GM23338 (cell line): ENCODE measurements around the gene TMEM178B. TPM values are rescaled to one million over a fixed set of nuclear protein-coding genes. Genes with fewer than 3 reads are reported as not detected.

Experiments
- ATAC-seq: fragments of 200-7000 bp; cut with Tn5 transposase; 3 replicates; pipeline ENCODE4 v1.9.1; 2020
- DNase-seq: peaks from one replicate; pipeline ENCODE4 v3.0.0-alpha.2; 2015; ENCODE audit warnings: low spot score
- H2AFZ ChIP-seq: fragments of 200-600 bp; sonication (generic); 2 replicates; pipeline ENCODE4 v1.8.0; 2016; ENCODE audit warnings: antibody characterized with exemption, mild to moderate bottlenecking, moderate library complexity
- H3F3A ChIP-seq: fragments of 200-600 bp; sonication (generic); replicated peaks from 2 replicates; pipeline ENCODE4 v1.8.0; 2017; ENCODE audit warnings: antibody characterized with exemption, mixed run types, low read depth
- H3K27ac ChIP-seq: fragments of 200-600 bp; sonication (generic); 2 replicates; pipeline ENCODE4 v1.6.1; 2016; ENCODE audit warnings: low read depth
- H3K27me3 ChIP-seq: fragments of 200-600 bp; sonication (generic); 2 replicates; pipeline ENCODE4 v1.8.0; 2016; ENCODE audit warnings: mild to moderate bottlenecking, mixed run types, moderate library complexity; ENCODE audit not compliant: insufficient read depth
- H3K36me3 ChIP-seq: fragments of 200-600 bp; sonication (generic); 2 replicates; pipeline ENCODE4 v1.8.0; 2016; ENCODE audit warnings: mild to moderate bottlenecking; ENCODE audit not compliant: insufficient read depth
- H3K4me1 ChIP-seq: fragments of 200-600 bp; sonication (generic); 2 replicates; pipeline ENCODE4 v1.8.0; 2016; ENCODE audit warnings: mild to moderate bottlenecking, moderate library complexity; ENCODE audit not compliant: insufficient read depth
- H3K4me2 ChIP-seq: fragments of 200-600 bp; sonication (generic); 2 replicates; pipeline ENCODE4 v1.7.1; 2017; ENCODE audit warnings: mixed run types
- H3K4me3 ChIP-seq: fragments of 200-600 bp; sonication (generic); 2 replicates; pipeline ENCODE4 v1.6.1; 2016; ENCODE audit warnings: mixed run types
- H3K79me2 ChIP-seq: fragments of 200-600 bp; sonication (generic); replicated peaks from 2 replicates; pipeline ENCODE4 v1.8.0; 2017; ENCODE audit warnings: mild to moderate bottlenecking; ENCODE audit not compliant: insufficient read depth
- H3K9me2 ChIP-seq: fragments of 200-600 bp; sonication (generic); 2 replicates; pipeline ENCODE4 v1.8.0; 2017; ENCODE audit not compliant: insufficient read depth
- H4K20me1 ChIP-seq: fragments of 200-600 bp; sonication (generic); replicated peaks from 2 replicates; pipeline ENCODE4 v1.8.0; 2017; ENCODE audit warnings: mild to moderate bottlenecking; ENCODE audit not compliant: insufficient read depth
- H3K27ac Mint-ChIP-seq: 2 replicates; pipeline ENCODE4 v1.8.0; 2020; ENCODE audit warnings: inconsistent platforms, mild to moderate bottlenecking, moderate library complexity, mixed read lengths
- H3K27me3 Mint-ChIP-seq: 3 replicates; pipeline ENCODE4 v1.8.0; 2022; ENCODE audit warnings: low read depth, mild to moderate bottlenecking, moderate library complexity, mixed read lengths, inconsistent platforms; ENCODE audit not compliant: insufficient read depth, poor library complexity
- H3K36me3 Mint-ChIP-seq: 3 replicates; pipeline ENCODE4 v1.8.0; 2021; ENCODE audit warnings: low read depth, mild to moderate bottlenecking, inconsistent platforms, moderate library complexity, mixed read lengths
- H3K4me1 Mint-ChIP-seq: 3 replicates; pipeline ENCODE4 v1.8.0; 2020; ENCODE audit warnings: mild to moderate bottlenecking, inconsistent platforms, mixed read lengths
- H3K4me3 Mint-ChIP-seq: 3 replicates; pipeline ENCODE4 v1.8.0; 2021; ENCODE audit warnings: moderate library complexity, mild to moderate bottlenecking, inconsistent platforms, mixed read lengths
- H3K9me3 Mint-ChIP-seq: 3 replicates; pipeline ENCODE4 v1.8.0; 2020; ENCODE audit warnings: moderate library complexity, mild to moderate bottlenecking, inconsistent platforms, mixed read lengths
- CREB1 ChIP-seq: fragments of 250-450 bp; sonication (Bioruptor Pico); IDR thresholded peaks from 2 replicates; pipeline ENCODE4 v1.5.0; 2020; ENCODE audit warnings: low read depth, mild to moderate bottlenecking, moderate library complexity
- CTCF ChIP-seq, 2 experiments: fragments of 200-600 bp in 1 of 2; sonication (generic) in 1 of 2; conservative IDR thresholded peaks; 2 replicates each; pipeline versions ENCODE4 v1.5.1 to v1.6.1; 2016 to 2017; ENCODE audit warnings: antibody characterized with exemption in 2 of 2, low read depth in 2 of 2, mild to moderate bottlenecking in 2 of 2, moderate library complexity in 1 of 2
- EZH2phosphoT487 ChIP-seq: fragments of 200-600 bp; sonication (generic); IDR thresholded peaks from one replicate; pipeline ENCODE4 v1.8.1; 2018; ENCODE audit warnings: antibody characterized with exemption; ENCODE audit not compliant: unreplicated experiment
- JUNB ChIP-seq: IDR thresholded peaks from one replicate; pipeline ENCODE4 v1.6.1; 2016; ENCODE audit warnings: antibody characterized with exemption; ENCODE audit not compliant: unreplicated experiment
- POLR2AphosphoS5 ChIP-seq: IDR thresholded peaks from 2 replicates; pipeline ENCODE4 v1.6.1; 2016; ENCODE audit warnings: antibody characterized with exemption, low read depth
- STAT1 ChIP-seq: IDR thresholded peaks from one replicate; pipeline ENCODE4 v1.6.1; 2016; ENCODE audit warnings: antibody characterized with exemption; ENCODE audit not compliant: unreplicated experiment
- ZNF114 ChIP-seq: fragments of 250-450 bp; sonication (Bioruptor Pico); IDR thresholded peaks from 2 replicates; pipeline ENCODE4 v1.5.0; 2020; ENCODE audit warnings: mild to moderate bottlenecking, moderate library complexity
- ZNF331 ChIP-seq: fragments of 250-450 bp; sonication (Bioruptor Pico); IDR thresholded peaks from 2 replicates; pipeline ENCODE4 v1.5.0; 2020; ENCODE audit warnings: low read depth, mild to moderate bottlenecking, moderate library complexity
- polyA plus RNA-seq: library from polyadenylated mRNA; unstranded; fragments of >200 nt; fragmentation: Nextera tagmentation; extraction: Ambion mirVana; gene quantifications from 2 replicates; pipeline ENCODE4 v1.2.1, GENCODE V29; 2016
- total RNA-seq: library from RNA; depleted of rRNA; stranded (reverse); fragments of >200 nt; shearing (Covaris generic); gene quantifications from 2 replicates; pipeline ENCODE4 v1.2.3, GENCODE V29; 2014
- TF ChIP-seq, protein P1 (sequence below): fragments of 250-450 bp; sonication (Bioruptor Pico); IDR thresholded peaks from 2 replicates; pipeline ENCODE4 v1.5.0; 2020; ENCODE audit warnings: mild to moderate bottlenecking, moderate library complexity
- TF ChIP-seq, protein P2 (sequence below): IDR thresholded peaks from one replicate; pipeline ENCODE4 v1.6.1; 2018; ENCODE audit warnings: antibody characterized with exemption; ENCODE audit not compliant: unreplicated experiment

The TMEM178B gene
- total and polyA plus RNA-seq, 2 experiments from 2014 or later: 4.9 to 15.6 TPM

GRCh38 chr7:141374425-141374824 is 300.6 kb downstream of the TMEM178B start (continued):
- TF ChIP-seq, protein P1, sequence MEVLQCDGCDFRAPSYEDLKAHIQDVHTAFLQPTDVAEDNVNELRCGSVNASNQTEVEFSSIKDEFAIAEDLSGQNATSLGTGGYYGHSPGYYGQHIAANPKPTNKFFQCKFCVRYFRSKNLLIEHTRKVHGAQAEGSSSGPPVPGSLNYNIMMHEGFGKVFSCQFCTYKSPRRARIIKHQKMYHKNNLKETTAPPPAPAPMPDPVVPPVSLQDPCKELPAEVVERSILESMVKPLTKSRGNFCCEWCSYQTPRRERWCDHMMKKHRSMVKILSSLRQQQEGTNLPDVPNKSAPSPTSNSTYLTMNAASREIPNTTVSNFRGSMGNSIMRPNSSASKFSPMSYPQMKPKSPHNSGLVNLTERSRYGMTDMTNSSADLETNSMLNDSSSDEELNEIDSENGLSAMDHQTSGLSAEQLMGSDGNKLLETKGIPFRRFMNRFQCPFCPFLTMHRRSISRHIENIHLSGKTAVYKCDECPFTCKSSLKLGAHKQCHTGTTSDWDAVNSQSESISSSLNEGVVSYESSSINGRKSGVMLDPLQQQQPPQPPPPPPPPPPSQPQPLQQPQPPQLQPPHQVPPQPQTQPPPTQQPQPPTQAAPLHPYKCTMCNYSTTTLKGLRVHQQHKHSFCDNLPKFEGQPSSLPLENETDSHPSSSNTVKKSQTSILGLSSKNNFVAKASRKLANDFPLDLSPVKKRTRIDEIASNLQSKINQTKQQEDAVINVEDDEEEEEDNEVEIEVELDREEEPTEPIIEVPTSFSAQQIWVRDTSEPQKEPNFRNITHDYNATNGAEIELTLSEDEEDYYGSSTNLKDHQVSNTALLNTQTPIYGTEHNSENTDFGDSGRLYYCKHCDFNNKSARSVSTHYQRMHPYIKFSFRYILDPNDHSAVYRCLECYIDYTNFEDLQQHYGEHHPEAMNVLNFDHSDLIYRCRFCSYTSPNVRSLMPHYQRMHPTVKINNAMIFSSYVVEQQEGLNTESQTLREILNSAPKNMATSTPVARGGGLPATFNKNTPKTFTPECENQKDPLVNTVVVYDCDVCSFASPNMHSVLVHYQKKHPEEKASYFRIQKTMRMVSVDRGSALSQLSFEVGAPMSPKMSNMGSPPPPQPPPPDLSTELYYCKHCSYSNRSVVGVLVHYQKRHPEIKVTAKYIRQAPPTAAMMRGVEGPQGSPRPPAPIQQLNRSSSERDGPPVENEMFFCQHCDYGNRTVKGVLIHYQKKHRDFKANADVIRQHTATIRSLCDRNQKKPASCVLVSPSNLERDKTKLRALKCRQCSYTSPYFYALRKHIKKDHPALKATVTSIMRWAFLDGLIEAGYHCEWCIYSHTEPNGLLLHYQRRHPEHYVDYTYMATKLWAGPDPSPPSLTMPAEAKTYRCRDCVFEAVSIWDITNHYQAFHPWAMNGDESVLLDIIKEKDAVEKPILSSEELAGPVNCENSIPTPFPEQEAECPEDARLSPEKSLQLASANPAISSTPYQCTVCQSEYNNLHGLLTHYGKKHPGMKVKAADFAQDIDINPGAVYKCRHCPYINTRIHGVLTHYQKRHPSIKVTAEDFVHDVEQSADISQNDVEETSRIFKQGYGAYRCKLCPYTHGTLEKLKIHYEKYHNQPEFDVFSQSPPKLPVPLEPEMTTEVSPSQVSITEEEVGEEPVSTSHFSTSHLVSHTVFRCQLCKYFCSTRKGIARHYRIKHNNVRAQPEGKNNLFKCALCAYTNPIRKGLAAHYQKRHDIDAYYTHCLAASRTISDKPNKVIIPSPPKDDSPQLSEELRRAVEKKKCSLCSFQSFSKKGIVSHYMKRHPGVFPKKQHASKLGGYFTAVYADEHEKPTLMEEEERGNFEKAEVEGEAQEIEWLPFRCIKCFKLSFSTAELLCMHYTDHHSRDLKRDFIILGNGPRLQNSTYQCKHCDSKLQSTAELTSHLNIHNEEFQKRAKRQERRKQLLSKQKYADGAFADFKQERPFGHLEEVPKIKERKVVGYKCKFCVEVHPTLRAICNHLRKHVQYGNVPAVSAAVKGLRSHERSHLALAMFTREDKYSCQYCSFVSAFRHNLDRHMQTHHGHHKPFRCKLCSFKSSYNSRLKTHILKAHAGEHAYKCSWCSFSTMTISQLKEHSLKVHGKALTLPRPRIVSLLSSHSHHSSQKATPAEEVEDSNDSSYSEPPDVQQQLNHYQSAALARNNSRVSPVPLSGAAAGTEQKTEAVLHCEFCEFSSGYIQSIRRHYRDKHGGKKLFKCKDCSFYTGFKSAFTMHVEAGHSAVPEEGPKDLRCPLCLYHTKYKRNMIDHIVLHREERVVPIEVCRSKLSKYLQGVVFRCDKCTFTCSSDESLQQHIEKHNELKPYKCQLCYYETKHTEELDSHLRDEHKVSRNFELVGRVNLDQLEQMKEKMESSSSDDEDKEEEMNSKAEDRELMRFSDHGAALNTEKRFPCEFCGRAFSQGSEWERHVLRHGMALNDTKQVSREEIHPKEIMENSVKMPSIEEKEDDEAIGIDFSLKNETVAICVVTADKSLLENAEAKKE: no peak
- TF ChIP-seq POLR2AphosphoS5 (no peak), ZNF331 (CRISPR knock-in tag) (no peak), ZNF114 (no peak), CREB1 (CRISPR knock-in tag) (no peak), JUNB (no peak), EZH2phosphoT487 (no peak)

GRCh38 chr7:141375442-141375841 is 301.6 kb downstream of the TMEM178B start:
- Histone ChIP-seq H3K27me3 (no peaks in the 10 kb centered on the region), H3K79me2 (no peaks in the 10 kb centered on the region), H3K4me3 (no peak overlapping the region), H4K20me1 (no peaks in the 10 kb centered on the region; the same call in 1 of the 2 replicates), H2AFZ (no peak overlapping the region), H3K9me2 (peaks cover 12% of the 10 kb centered on the region), H3K4me1 (peaks cover 11% of the 10 kb centered on the region), H3K27ac (no peak overlapping the region), H3F3A (no peaks in the 10 kb centered on the region), H3K36me3 (no peaks in the 10 kb centered on the region), H3K4me2 (0 out of 2 replicates have a peak overlapping the region, but pooled peaks have one; percentile 19)
- peaks cover 4% of the 10 kb centered on the region; the same call in 2 of the 3 replicates for H3K36me3 Mint-ChIP-seq
- DNase-seq (no peak), ATAC-seq (no peak)
- no peak overlapping the region for H3K27ac Mint-ChIP-seq
- peaks cover 7% of the 10 kb centered on the region for H3K27me3 Mint-ChIP-seq
- H3K4me1 Mint-ChIP-seq: peaks cover 15% of the 10 kb centered on the region
- peaks cover 6% of the 10 kb centered on the region; the same call in 2 of the 3 replicates for H3K9me3 Mint-ChIP-seq
- no peak overlapping the region for H3K4me3 Mint-ChIP-seq
- TF ChIP-seq, protein P2, sequence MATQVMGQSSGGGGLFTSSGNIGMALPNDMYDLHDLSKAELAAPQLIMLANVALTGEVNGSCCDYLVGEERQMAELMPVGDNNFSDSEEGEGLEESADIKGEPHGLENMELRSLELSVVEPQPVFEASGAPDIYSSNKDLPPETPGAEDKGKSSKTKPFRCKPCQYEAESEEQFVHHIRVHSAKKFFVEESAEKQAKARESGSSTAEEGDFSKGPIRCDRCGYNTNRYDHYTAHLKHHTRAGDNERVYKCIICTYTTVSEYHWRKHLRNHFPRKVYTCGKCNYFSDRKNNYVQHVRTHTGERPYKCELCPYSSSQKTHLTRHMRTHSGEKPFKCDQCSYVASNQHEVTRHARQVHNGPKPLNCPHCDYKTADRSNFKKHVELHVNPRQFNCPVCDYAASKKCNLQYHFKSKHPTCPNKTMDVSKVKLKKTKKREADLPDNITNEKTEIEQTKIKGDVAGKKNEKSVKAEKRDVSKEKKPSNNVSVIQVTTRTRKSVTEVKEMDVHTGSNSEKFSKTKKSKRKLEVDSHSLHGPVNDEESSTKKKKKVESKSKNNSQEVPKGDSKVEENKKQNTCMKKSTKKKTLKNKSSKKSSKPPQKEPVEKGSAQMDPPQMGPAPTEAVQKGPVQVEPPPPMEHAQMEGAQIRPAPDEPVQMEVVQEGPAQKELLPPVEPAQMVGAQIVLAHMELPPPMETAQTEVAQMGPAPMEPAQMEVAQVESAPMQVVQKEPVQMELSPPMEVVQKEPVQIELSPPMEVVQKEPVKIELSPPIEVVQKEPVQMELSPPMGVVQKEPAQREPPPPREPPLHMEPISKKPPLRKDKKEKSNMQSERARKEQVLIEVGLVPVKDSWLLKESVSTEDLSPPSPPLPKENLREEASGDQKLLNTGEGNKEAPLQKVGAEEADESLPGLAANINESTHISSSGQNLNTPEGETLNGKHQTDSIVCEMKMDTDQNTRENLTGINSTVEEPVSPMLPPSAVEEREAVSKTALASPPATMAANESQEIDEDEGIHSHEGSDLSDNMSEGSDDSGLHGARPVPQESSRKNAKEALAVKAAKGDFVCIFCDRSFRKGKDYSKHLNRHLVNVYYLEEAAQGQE: no peak
- TF ChIP-seq STAT1: no peak
- no peak for TF ChIP-seq JUNB
- TF ChIP-seq CTCF (conservative IDR thresholded peaks at IDR 0.05; ENCODE audit: low read depth in 2 of 2): no peak
